NCI-H510A treated with DMSO at 0.1 percent for 48 hours (cell line): ENCODE results near the gene USP17L27.
"Not testable (repeated sequence)": the region's sequence is repeated elsewhere in the genome, so short reads cannot be mapped to it uniquely, and the experiment has no call there.

Experiments
- DNase-seq: peaks from one replicate; lab custom pipeline; 2025; lab: John Stamatoyannopoulos, UW

Gene USP17L27, protein sequence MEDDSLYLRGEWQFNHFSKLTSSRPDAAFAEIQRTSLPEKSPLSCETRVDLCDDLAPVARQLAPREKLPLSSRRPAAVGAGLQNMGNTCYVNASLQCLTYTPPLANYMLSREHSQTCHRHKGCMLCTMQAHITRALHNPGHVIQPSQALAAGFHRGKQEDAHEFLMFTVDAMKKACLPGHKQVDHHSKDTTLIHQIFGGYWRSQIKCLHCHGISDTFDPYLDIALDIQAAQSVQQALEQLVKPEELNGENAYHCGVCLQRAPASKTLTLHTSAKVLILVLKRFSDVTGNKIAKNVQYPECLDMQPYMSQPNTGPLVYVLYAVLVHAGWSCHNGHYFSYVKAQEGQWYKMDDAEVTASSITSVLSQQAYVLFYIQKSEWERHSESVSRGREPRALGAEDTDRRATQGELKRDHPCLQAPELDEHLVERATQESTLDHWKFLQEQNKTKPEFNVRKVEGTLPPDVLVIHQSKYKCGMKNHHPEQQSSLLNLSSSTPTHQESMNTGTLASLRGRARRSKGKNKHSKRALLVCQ

DNA sequence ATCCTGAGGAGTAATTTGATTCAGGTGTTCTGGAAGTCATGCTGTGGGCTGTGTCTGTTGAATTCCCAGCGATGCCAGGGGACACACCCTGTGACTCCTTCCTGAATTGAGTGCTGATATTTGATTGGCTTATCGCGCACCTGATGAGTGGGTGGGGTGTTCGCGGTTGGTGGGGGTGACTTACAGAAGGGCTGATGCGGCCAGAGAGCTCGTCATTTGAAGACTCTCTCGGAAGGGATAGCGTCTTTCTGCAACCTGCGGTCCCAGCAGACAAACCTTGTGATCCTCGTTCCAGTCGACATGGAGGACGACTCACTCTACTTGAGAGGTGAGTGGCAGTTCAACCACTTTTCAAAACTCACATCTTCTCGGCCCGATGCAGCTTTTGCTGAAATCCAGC is at the start of gene USP17L27:
USP17L27 (plus strand) TSS at position 301 of the 400 bp plus-strand sequence; CDS start at position 301, 0 bp downstream.
- not testable (repeated sequence) for DNase-seq

- DNase-seq: not testable (repeated sequence)
Measured at GRCh38 chr4:9324191-9324590, 19.8 kb upstream of the USP17L27 start.

DNA sequence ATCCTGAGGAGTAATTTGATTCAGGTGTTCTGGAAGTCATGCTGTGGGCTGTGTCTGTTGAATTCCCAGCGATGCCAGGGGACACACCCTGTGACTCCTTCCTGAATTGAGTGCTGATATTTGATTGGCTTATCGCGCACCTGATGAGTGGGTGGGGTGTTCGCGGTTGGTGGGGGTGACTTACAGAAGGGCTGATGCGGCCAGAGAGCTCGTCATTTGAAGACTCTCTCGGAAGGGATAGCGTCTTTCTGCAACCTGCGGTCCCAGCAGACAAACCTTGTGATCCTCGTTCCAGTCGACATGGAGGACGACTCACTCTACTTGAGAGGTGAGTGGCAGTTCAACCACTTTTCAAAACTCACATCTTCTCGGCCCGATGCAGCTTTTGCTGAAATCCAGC is 19.1 kb upstream of the USP17L27 start, which contains the start of gene USP17L24:
USP17L24 (plus strand) TSS at position 301 of the 400 bp plus-strand sequence; CDS start at position 301, 0 bp downstream.
- DNase-seq: not testable (repeated sequence)

GRCh38 chr4:9329611-9330010 is 14.3 kb upstream of the USP17L27 start, which contains the start of gene USP17L25:
Gene USP17L25, plus strand, starts transcription at chr4:9329911. Its CDS starts 0 bp downstream, at chr4:9329911.
- DNase-seq: not testable (repeated sequence)

DNA sequence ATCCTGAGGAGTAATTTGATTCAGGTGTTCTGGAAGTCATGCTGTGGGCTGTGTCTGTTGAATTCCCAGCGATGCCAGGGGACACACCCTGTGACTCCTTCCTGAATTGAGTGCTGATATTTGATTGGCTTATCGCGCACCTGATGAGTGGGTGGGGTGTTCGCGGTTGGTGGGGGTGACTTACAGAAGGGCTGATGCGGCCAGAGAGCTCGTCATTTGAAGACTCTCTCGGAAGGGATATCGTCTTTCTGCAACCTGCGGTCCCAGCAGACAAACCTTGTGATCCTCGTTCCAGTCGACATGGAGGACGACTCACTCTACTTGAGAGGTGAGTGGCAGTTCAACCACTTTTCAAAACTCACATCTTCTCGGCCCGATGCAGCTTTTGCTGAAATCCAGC is 9.6 kb upstream of the USP17L27 start, which contains the start of gene USP17L26:
USP17L26 (plus strand) TSS at position 301 of the 400 bp plus-strand sequence; CDS start at position 301, 0 bp downstream.
- not testable (repeated sequence) for DNase-seq

DNA sequence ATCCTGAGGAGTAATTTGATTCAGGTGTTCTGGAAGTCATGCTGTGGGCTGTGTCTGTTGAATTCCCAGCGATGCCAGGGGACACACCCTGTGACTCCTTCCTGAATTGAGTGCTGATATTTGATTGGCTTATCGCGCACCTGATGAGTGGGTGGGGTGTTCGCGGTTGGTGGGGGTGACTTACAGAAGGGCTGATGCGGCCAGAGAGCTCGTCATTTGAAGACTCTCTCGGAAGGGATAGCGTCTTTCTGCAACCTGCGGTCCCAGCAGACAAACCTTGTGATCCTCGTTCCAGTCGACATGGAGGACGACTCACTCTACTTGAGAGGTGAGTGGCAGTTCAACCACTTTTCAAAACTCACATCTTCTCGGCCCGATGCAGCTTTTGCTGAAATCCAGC is 4.8 kb upstream of the USP17L27 start, which contains the start of gene USP17L5:
USP17L5 (plus strand) TSS at position 301 of the 400 bp plus-strand sequence; CDS start at position 301, 0 bp downstream.
- not testable (repeated sequence) for DNase-seq

- DNase-seq: not testable (repeated sequence)
Measured at GRCh38 chr4:9348593-9348992, 4.6 kb downstream of the USP17L27 start, which contains the start of gene USP17L28. Gene USP17L28, plus strand, starts transcription at chr4:9348893. Its CDS starts 0 bp downstream, at chr4:9348893.

DNA sequence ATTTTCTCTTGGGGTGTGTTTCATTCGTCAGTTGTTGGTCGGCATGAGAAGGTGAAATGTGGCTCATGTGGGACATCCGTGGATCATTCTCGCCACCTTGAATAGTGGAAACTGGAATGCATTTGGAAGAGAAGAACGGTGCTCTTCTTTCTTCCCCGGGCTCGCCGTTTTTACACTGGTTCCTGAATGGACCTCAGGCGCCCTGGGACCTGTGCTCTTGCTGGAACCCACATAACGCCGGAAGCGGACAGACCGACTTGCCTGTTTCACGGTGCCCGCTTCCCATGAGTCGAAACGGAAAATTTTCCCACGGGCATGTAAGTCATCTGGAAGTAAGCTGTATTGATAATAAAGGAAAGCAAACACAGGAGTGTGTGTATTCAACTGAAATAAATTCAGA is 6.9 kb downstream of the USP17L27 start:
- DNase-seq: not testable (repeated sequence)

- not testable (repeated sequence) for DNase-seq
Measured at GRCh38 chr4:9353338-9353737, 9.4 kb downstream of the USP17L27 start, which contains the start of gene USP17L29. Gene USP17L29, plus strand, starts transcription at chr4:9353638. Its CDS starts 0 bp downstream, at chr4:9353638.

- DNase-seq: not testable (repeated sequence)
Measured at GRCh38 chr4:9362829-9363228, 18.9 kb downstream of the USP17L27 start, which contains the start of gene USP17L30. Gene USP17L30, plus strand, starts transcription at chr4:9363129. Its CDS starts 0 bp downstream, at chr4:9363129.

- not testable (repeated sequence) for DNase-seq
Measured at GRCh38 chr4:9379881-9380280, 35.9 kb downstream of the USP17L27 start.

DNA sequence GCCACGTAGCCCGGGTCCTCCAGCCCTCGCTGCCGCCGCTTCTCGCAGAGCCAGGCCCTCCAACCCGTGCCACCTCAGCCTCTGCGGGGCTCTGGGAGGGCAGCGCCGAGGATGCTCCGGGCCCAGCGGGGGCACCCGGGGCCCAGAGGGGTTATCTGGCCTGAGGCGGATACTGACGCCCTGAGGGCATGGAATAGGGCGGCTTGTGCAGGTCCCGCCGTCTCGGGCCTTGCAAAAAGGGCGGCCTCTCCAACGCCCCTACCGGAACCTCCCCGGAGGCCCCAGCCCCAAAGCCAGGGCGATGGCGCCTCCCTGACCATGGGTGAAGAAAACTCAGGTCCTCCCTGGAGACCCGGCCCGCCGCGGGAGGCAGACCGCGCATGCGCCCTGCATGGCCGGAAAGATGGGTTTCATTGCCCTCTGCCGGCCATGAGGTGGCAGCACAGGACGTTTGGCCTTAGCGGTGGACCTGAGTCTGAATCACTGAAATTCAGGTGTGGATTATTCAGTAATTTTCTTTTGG is 37.1 kb downstream of the USP17L27 start:
- not testable (repeated sequence) for DNase-seq

- no peak for DNase-seq
Measured at GRCh38 chr4:9384126-9384525, 40.2 kb downstream of the USP17L27 start.

DNA sequence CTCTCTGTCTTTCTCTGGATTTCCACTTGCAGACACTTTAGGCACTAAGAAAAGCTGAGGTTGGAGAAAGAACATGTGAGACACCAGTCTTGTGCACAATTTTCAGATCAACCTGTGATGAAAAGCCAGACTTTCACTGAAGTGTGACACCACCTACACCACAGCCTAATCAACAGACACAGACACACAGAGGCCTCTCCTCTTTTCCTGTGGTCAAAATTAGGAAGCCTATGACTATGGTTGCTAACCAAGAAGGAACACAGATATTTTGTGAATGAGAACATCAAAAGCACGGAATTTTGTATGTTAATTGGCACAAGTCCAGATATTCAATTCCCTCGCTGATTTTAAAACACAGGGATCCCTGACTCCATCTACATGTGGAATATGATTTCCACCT is 45.1 kb downstream of the USP17L27 start:
- DNase-seq: not testable (repeated sequence)
